Mucosa of gallbladder (tissue), 1 donor: Measurements from ENCODE around the gene MCC. TPM values are rescaled to one million over a fixed set of nuclear protein-coding genes. Genes with fewer than 3 reads are reported as not detected.

Experiments
- DNase-seq: peaks from one replicate; pipeline ENCODE4 v3.0.0-alpha.2; 2020; ENCODE audit warnings: low spot score
- total RNA-seq: library from RNA; stranded (reverse); gene quantifications from one replicate; pipeline ENCODE4 v1.2.1, GENCODE V29; 2021
- donor health status: DM: no; HTN: no; CAD: no.

Gene MCC
- total RNA-seq, 1 donor from 2014 or later = 12.2 TPM

GRCh38 chr5:113036321-113036720 is 451.9 kb downstream of the MCC start:
- no peak for DNase-seq

- no peak for DNase-seq
Observed at GRCh38 chr5:113035096-113035495, 453.2 kb downstream of the MCC start.

- DNase-seq = no peak
Observed at GRCh38 chr5:113034182-113034773, 454.0 kb downstream of the MCC start.

GRCh38 chr5:113031557-113031956 is 456.7 kb downstream of the MCC start:
- no peak for DNase-seq

- DNase-seq = no peak
Observed at GRCh38 chr5:113031104-113031503, 457.1 kb downstream of the MCC start.

- no peak for DNase-seq
Observed at GRCh38 chr5:113029614-113030013, 458.6 kb downstream of the MCC start.

GRCh38 chr5:113027431-113027830 is 460.8 kb downstream of the MCC start:
- no peak for DNase-seq

GRCh38 chr5:113027015-113027414 is 461.2 kb downstream of the MCC start:
- DNase-seq = no peak

- no peak for DNase-seq
Observed at GRCh38 chr5:113026211-113026610, 462.0 kb downstream of the MCC start.

GRCh38 chr5:113025596-113025995 is 462.7 kb downstream of the MCC start:
- no peak for DNase-seq

GRCh38 chr5:113024076-113024697 is 464.1 kb downstream of the MCC start:
- DNase-seq = no peak

- DNase-seq = no peak
Observed at GRCh38 chr5:113022661-113023060, 465.6 kb downstream of the MCC start.

- no peak for DNase-seq
Observed at GRCh38 chr5:113020461-113021273, 467.6 kb downstream of the MCC start.

- DNase-seq = no peak
Observed at GRCh38 chr5:113017881-113018635, 470.2 kb downstream of the MCC start.

GRCh38 chr5:113005454-113005853 is 482.8 kb downstream of the MCC start:
- DNase-seq = no peak

- no peak for DNase-seq
Observed at GRCh38 chr5:113003763-113004162, 484.5 kb downstream of the MCC start.

- DNase-seq = no peak
Observed at GRCh38 chr5:113002423-113002822, 485.8 kb downstream of the MCC start.

- DNase-seq = no peak
Observed at GRCh38 chr5:113000466-113000865, 487.8 kb downstream of the MCC start.

GRCh38 chr5:112998296-112998695 is 490.0 kb downstream of the MCC start:
- DNase-seq = no peak

- DNase-seq = no peak
Observed at GRCh38 chr5:112996830-112997374, 491.4 kb downstream of the MCC start.

- peak; percentile 76 for DNase-seq
Observed at GRCh38 chr5:112995764-112996618, 492.3 kb downstream of the MCC start.
